Effector memory CD4-positive, alpha-beta T cell (primary cell): ENCODE data around the gene CFAP97D1.

Experiments used
- DNase-seq, 3 donors: peaks; one replicate each; pipeline ENCODE4 v3.0.0-alpha.2; 2020
- H3K27ac ChIP-seq: 2 replicates; pipeline ENCODE4 v1.7.0; 2013; ENCODE audit warnings: mild to moderate bottlenecking, low read length, moderate library complexity; ENCODE audit not compliant: insufficient read depth, poor library complexity, severe bottlenecking
- H3K27me3 ChIP-seq: replicated peaks from 2 replicates; pipeline ENCODE4 v1.7.0; 2013; ENCODE audit warnings: mild to moderate bottlenecking, low read length; ENCODE audit not compliant: insufficient read depth, control insufficient read depth, poor library complexity, severe bottlenecking
- H3K36me3 ChIP-seq: 2 replicates; pipeline ENCODE4 v1.7.0; 2013; ENCODE audit warnings: mild to moderate bottlenecking, low read length, moderate library complexity; ENCODE audit not compliant: control insufficient read depth, insufficient read depth
- H3K4me1 ChIP-seq: 2 replicates; pipeline ENCODE4 v1.7.0; 2013; ENCODE audit warnings: low read length, mild to moderate bottlenecking; ENCODE audit not compliant: control insufficient read depth, insufficient read depth, poor library complexity, severe bottlenecking
- H3K4me3 ChIP-seq: 2 replicates; pipeline ENCODE4 v1.7.0; 2013; ENCODE audit warnings: low read length, low read depth, mild to moderate bottlenecking; ENCODE audit not compliant: insufficient read depth, poor library complexity, severe bottlenecking
- H3K9me3 ChIP-seq: 2 replicates; pipeline ENCODE4 v1.7.0; 2013; ENCODE audit warnings: mild to moderate bottlenecking, low read length, moderate library complexity; ENCODE audit not compliant: control insufficient read depth

Gene CFAP97D1

DNA sequence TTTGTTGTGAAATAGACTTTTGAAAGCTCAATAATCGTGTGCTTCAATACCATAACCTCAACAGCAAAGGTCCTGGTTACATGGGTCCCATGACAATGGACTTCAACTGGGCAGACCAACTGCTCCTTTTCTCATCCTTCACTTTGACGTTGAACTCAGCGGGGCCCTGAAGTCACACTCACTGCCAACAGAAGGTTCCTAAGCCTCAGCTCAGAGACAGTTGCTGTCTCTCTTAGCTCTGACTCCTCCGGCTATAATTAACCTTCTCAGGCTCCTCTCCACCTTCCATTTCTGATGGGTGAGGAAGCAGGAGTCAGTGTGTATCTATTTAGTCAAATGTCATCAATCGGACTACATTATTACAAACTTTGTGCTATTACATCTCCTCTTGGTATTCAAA lies 28.9 kb downstream of the CFAP97D1 start:
- H3K4me1 ChIP-seq = no peaks in the 10 kb centered on the region
- no peak overlapping the region for H3K27ac ChIP-seq
- no peaks in the 10 kb centered on the region for H3K27me3 ChIP-seq
- no peak overlapping the region for H3K4me3 ChIP-seq
- no peak for DNase-seq
- H3K36me3 ChIP-seq = no peaks in the 10 kb centered on the region
- no peaks in the 10 kb centered on the region for H3K9me3 ChIP-seq

GRCh38 chr17:43810226-43810715 lies 30.0 kb downstream of the CFAP97D1 start:
- no peaks in the 10 kb centered on the region for H3K27me3 ChIP-seq
- DNase-seq = no peak
- H3K27ac ChIP-seq = no peak overlapping the region
- no peak overlapping the region for H3K4me3 ChIP-seq
- H3K4me1 ChIP-seq = no peaks in the 10 kb centered on the region
- H3K9me3 ChIP-seq = no peaks in the 10 kb centered on the region
- no peaks in the 10 kb centered on the region for H3K36me3 ChIP-seq

GRCh38 chr17:43810823-43811222 lies 30.6 kb downstream of the CFAP97D1 start:
- H3K9me3 ChIP-seq = no peaks in the 10 kb centered on the region
- H3K4me3 ChIP-seq = no peak overlapping the region
- no peaks in the 10 kb centered on the region for H3K36me3 ChIP-seq
- no peak for DNase-seq
- H3K27ac ChIP-seq = no peak overlapping the region
- no peaks in the 10 kb centered on the region for H3K27me3 ChIP-seq
- H3K4me1 ChIP-seq = no peaks in the 10 kb centered on the region

DNA sequence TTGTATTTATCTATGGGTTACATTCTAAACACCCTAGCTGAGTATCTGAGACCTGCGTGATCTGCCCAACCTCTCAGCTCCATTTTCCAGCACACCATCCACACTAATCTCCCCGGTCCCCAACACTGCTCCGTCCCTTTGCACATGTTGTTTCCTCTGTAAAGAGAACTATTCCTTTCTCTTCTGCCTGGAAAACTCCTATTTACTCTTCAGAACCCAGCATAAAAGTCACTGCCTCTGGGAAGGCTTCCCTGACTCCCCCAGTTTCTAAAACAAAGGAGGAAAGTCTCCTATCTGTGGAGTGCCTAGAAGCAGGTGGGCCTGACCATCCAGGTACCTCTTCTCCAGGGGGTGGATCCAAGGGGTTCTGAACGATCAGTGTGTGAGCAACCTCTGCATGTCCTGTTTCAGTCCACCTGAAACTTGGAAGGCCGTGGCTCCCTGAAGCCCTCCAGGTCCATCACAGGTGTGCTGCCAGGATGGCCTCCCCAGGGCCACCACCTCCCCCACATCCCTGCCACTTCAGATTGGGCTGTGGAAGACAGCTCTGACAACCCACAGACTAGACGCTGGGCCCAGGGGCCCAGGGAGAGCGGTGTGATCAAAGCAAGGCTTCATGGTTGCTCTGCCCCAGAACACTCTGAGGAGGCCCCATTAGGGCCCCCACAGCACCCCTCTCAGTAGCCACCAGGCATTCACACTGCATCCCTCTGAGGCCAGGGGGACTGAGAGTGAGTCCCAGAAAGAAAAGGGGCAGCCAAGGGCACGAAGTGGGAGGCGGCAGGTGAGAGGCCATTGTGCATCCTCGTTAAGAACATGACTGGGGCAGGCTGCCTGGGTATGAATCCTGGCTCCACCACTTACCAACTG lies 32.4 kb downstream of the CFAP97D1 start:
- Histone ChIP-seq H3K36me3 (no peaks in the 10 kb centered on the region), H3K27ac (no peak overlapping the region), H3K4me1 (no peaks in the 10 kb centered on the region), H3K9me3 (no peaks in the 10 kb centered on the region), H3K4me3 (no peak overlapping the region), H3K27me3 (no peaks in the 10 kb centered on the region)
- DNase-seq = no peak

GRCh38 chr17:43813386-43813785 lies 33.2 kb downstream of the CFAP97D1 start:
- no peaks in the 10 kb centered on the region for H3K4me1 ChIP-seq
- no peaks in the 10 kb centered on the region for H3K36me3 ChIP-seq
- H3K9me3 ChIP-seq = no peaks in the 10 kb centered on the region
- no peak for DNase-seq
- H3K27me3 ChIP-seq = no peaks in the 10 kb centered on the region
- no peak overlapping the region for H3K4me3 ChIP-seq
- H3K27ac ChIP-seq = no peak overlapping the region

DNA sequence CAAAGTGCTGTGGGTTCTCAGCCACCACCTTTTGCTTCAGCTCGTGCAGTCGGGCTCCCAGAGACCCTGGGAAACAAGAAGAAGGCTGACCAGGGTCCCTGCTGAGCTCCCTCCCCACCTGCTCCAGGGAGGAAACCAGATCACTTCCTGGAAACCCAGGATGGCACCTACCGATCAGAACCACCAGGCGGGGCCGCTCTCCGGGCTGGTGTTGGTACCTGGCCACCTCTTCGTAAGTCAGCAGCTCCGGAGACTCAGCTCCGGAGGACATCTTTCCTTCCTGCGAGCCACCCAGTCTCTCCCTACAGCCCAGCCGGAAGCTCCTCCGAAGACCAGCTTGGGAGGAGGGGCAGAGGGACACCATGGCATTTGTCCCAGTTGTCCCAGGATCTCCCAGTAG lies 33.8 kb downstream of the CFAP97D1 start:
- no peak for DNase-seq
- H3K4me1 ChIP-seq = no peaks in the 10 kb centered on the region
- no peaks in the 10 kb centered on the region for H3K36me3 ChIP-seq
- no peaks in the 10 kb centered on the region for H3K27me3 ChIP-seq
- H3K4me3 ChIP-seq = no peak overlapping the region
- H3K27ac ChIP-seq = no peak overlapping the region
- no peaks in the 10 kb centered on the region for H3K9me3 ChIP-seq

DNA sequence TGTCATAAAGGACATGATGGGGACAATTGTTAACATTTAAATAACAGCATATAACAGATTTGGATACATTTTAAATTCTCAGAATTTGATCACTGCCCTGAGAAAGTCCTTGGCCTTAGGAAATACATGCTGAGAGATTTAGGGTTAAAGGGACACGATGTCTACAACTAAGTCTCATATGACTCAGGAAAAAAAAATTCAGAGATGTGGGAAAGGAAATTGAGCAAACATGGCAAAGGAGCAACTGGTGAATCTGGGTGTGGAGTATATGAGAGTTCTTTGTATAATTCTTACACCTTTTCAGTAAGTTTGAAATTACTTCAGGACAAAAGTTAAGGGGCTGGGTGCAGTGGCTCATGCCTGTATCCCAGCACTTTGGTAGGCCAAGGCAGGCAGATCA lies 34.5 kb downstream of the CFAP97D1 start:
- Histone ChIP-seq H3K9me3 (no peaks in the 10 kb centered on the region), H3K4me3 (no peak overlapping the region), H3K4me1 (no peaks in the 10 kb centered on the region), H3K36me3 (no peaks in the 10 kb centered on the region), H3K27me3 (no peaks in the 10 kb centered on the region), H3K27ac (no peak overlapping the region)
- no peak for DNase-seq

DNA sequence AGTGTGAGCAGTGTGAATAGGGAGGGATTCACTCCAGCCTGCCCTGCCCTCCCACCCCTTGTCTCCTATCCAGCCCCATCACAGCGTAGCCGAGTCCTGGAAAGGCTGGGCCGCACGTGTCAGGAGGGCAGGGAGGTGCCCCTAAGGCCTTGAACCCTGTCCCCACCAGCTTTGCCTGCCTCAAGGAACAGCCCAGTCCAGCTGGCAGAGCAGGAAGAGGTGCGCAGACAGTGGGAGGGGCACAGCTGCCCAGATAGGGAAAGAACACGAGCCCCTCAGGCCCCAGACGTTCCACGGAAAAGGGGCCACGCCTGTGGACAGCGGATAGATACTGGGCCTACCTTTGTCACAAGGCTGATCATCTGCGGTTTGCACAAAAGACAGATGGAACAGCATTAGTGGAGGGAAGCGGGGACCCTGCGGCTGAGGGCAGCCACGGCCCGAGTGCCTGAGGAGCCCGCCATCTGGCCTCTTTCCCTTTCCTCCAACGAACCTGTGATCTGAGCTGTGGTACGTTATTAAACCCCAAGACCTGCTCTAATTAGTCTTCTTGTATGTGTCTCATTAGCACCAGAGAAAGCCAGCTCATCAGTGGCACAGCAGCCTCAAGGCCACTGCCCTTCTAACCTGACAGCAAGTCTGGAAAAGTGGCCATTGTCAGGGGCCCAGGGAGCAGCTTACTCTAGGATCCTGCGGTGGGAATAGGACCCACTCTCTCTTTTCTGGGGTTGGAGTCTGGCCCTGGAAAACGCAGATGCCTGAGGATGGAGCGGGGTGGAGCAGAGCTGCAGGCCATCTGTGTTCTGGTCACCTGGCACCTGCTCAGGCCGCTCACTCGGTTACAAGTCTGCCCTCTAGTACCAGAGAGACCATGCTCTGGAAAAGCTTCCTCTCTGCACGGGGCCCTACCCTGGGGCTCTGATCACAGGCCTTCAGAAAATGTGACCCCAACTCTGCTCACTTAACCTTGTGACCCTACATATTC lies 36.4 kb downstream of the CFAP97D1 start:
- no peaks in the 10 kb centered on the region for H3K27me3 ChIP-seq
- no peak for DNase-seq
- no peaks in the 10 kb centered on the region for H3K9me3 ChIP-seq
- H3K36me3 ChIP-seq = no peaks in the 10 kb centered on the region
- H3K4me3 ChIP-seq = no peak overlapping the region
- H3K4me1 ChIP-seq = no peaks in the 10 kb centered on the region
- H3K27ac ChIP-seq = no peak overlapping the region

DNA sequence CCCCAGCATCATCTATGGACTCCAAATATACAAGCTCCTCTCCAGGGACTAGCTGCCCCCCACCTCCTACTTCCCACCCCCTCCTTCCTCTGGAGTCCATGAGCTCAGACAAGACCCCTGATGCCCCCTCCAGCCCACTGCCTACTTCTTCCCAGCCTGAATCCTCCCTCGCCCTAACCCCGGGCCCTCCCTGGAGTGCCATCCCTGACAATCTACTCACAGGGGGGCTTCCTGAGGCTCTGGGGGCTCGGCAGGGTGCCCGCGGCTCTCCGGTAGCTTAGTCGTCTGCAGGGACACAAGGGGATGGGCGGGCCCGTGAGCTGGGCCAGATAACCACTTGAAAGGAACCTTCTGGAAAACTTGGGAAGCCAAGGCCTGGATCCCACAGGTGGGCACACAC lies 37.6 kb downstream of the CFAP97D1 start:
- Histone ChIP-seq H3K27ac (no peak overlapping the region), H3K27me3 (no peaks in the 10 kb centered on the region)

DNA sequence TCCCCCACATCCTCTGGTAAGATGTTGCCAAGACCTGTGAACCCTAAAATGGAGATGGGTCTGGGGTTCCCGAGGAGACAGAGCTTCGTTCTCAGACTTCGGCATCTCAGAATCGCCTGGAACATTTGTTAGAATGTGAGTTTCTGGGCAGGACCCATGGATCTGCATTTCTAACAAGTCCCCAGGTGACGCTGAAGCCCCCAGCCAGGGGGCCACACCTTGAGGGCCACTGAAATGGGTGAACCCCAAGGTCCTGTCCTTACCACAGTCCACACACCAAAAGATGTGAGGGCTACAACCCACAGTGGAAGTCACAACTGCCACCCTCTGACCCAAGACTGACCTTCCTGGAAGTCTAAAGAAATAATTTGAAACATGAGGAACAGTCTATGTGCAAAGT lies 38.7 kb downstream of the CFAP97D1 start:
- H3K27ac ChIP-seq = no peak overlapping the region
- no peaks in the 10 kb centered on the region for H3K4me1 ChIP-seq

More for the DNA sequence above, 37.6 kb downstream of the CFAP97D1 start:
- no peaks in the 10 kb centered on the region for H3K36me3 ChIP-seq
- H3K9me3 ChIP-seq = no peaks in the 10 kb centered on the region
- H3K4me1 ChIP-seq = no peaks in the 10 kb centered on the region
- no peak for DNase-seq
- H3K4me3 ChIP-seq = no peak overlapping the region

More for the DNA sequence above, 38.7 kb downstream of the CFAP97D1 start:
- no peak for DNase-seq
- H3K4me3 ChIP-seq = no peak overlapping the region
- no peaks in the 10 kb centered on the region for H3K9me3 ChIP-seq
- H3K27me3 ChIP-seq = no peaks in the 10 kb centered on the region
- no peaks in the 10 kb centered on the region for H3K36me3 ChIP-seq
